ENCODE data around the gene N4BP3.
"Not testable (repeated sequence)": the region's sequence is repeated elsewhere in the genome, so short reads cannot be mapped to it uniquely, and the experiment has no call there.

N4BP3 gene

GRCh38 chr5:178120607-178121357, 7.5 kb downstream of the N4BP3 start:
- no peak overlapping the region for H3K4me3 ChIP-seq (ENCODE audit: low read depth, low read length)

- no peak overlapping the region for H3K4me3 ChIP-seq (ENCODE audit: low read depth, low read length)
Measured at GRCh38 chr5:178121391-178122276, 8.3 kb downstream of the N4BP3 start.

GRCh38 chr5:178122346-178122745, 9.0 kb downstream of the N4BP3 start:
- H3K4me3 ChIP-seq (ENCODE audit: low read depth, low read length): no peak overlapping the region

- no peak overlapping the region for H3K4me3 ChIP-seq (ENCODE audit: low read depth, low read length)
Measured at GRCh38 chr5:178123094-178123965, 10.0 kb downstream of the N4BP3 start.

- no peak overlapping the region for H3K4me3 ChIP-seq (ENCODE audit: low read depth, low read length)
Measured at GRCh38 chr5:178123966-178124925, 10.9 kb downstream of the N4BP3 start.

GRCh38 chr5:178125253-178125906, 12.0 kb downstream of the N4BP3 start:
- no peak overlapping the region for H3K4me3 ChIP-seq (ENCODE audit: low read depth, low read length)

- no peak overlapping the region for H3K4me3 ChIP-seq (ENCODE audit: low read depth, low read length)
Measured at GRCh38 chr5:178126556-178126955, 13.2 kb downstream of the N4BP3 start.

GRCh38 chr5:178127300-178128009, 14.1 kb downstream of the N4BP3 start:
- H3K4me3 ChIP-seq (ENCODE audit: low read depth, low read length): not testable (repeated sequence)

GRCh38 chr5:178129296-178129695, 16.0 kb downstream of the N4BP3 start:
- H3K4me3 ChIP-seq (ENCODE audit: low read depth, low read length): no peak overlapping the region

- peak overlapping the region; percentile 74 for H3K4me3 ChIP-seq (ENCODE audit: low read depth, low read length)
Measured at GRCh38 chr5:178130234-178130575, 16.9 kb downstream of the N4BP3 start.

- peak within 1 kb of the TSS; percentile 74 for H3K4me3 ChIP-seq (ENCODE audit: low read depth, low read length)
Measured at GRCh38 chr5:178130576-178131445, 17.5 kb downstream of the N4BP3 start, which contains the start of gene RMND5B. Gene RMND5B (plus strand): TSS chr5:178131014. CDS start chr5:178138120, 7,106 bp downstream.

- H3K4me3 ChIP-seq (ENCODE audit: low read depth, low read length): peak overlapping the region; percentile 74
Measured at GRCh38 chr5:178131446-178131996, 18.2 kb downstream of the N4BP3 start.

GRCh38 chr5:178136990-178137389, 23.7 kb downstream of the N4BP3 start:
- H3K4me3 ChIP-seq (ENCODE audit: low read depth, low read length): no peak overlapping the region

- H3K4me3 ChIP-seq (ENCODE audit: low read depth, low read length): no peak overlapping the region
Measured at GRCh38 chr5:178137991-178138390, 24.7 kb downstream of the N4BP3 start.

- H3K4me3 ChIP-seq (ENCODE audit: low read depth, low read length): no peak overlapping the region
Measured at GRCh38 chr5:178141550-178141949, 28.2 kb downstream of the N4BP3 start.

GRCh38 chr5:178142642-178143041, 29.3 kb downstream of the N4BP3 start:
- no peak overlapping the region for H3K4me3 ChIP-seq (ENCODE audit: low read depth, low read length)

GRCh38 chr5:178143246-178143645, 29.9 kb downstream of the N4BP3 start:
- H3K4me3 ChIP-seq (ENCODE audit: low read depth, low read length): no peak overlapping the region

- H3K4me3 ChIP-seq (ENCODE audit: low read depth, low read length): no peak overlapping the region
Measured at GRCh38 chr5:178143901-178144300, 30.6 kb downstream of the N4BP3 start.

All from iPS-11a (cell line).